Measurements from ENCODE around the gene SH2D5.

- TF ChIP-seq POLR2A (IDR thresholded peaks at IDR 0.05) (no peak), CTCF (IDR thresholded peaks at IDR 0.05) (no peak)
Observed at GRCh38 chr1:20702416-20702815, 30.1 kb downstream of the SH2D5 start.
